Epithelial cell of proximal tubule (primary cell): ENCODE data around the gene STAC2. TPM values are rescaled to one million over a fixed set of nuclear protein-coding genes. Genes with fewer than 3 reads are reported as not detected.
"Not testable (repeated sequence)": the region's sequence is repeated elsewhere in the genome, so short reads cannot be mapped to it uniquely, and the experiment has no call there.

ENCODE experiments used
- DNase-seq: peaks from one replicate; pipeline ENCODE4 v3.0.0-alpha.2; 2011; ENCODE audit warnings: low read depth
- H3K4me3 ChIP-seq: 2 replicates; pipeline ENCODE4 v1.5.1; 2011; ENCODE audit warnings: low read depth, mild to moderate bottlenecking, low read length
- CTCF ChIP-seq: conservative IDR thresholded peaks from 2 replicates; pipeline ENCODE4 v1.5.1; 2012; ENCODE audit warnings: low read depth, mild to moderate bottlenecking, low read length
- total RNA-seq: library from RNA; depleted of rRNA; stranded (reverse); fragments of >200 nt; gene quantifications from 2 replicates; pipeline ENCODE4 v1.2.3, GENCODE V29; 2015

STAC2 gene
- total RNA-seq, 1 donor from 2014 or later: not detected

- H3K4me3 ChIP-seq: no peak overlapping the region
- TF ChIP-seq CTCF: no peak
- no peak for DNase-seq
Measured at GRCh38 chr17:39170109-39170508, 55.6 kb downstream of the STAC2 start.

- no peak overlapping the region for H3K4me3 ChIP-seq
- DNase-seq: no peak
- TF ChIP-seq CTCF: no peak
Measured at GRCh38 chr17:39169518-39169917, 56.2 kb downstream of the STAC2 start.

GRCh38 chr17:39169101-39169500 lies 56.6 kb downstream of the STAC2 start:
- no peak overlapping the region for H3K4me3 ChIP-seq
- no peak for TF ChIP-seq CTCF
- DNase-seq: no peak

- H3K4me3 ChIP-seq: not testable (repeated sequence)
Measured at GRCh38 chr17:39168503-39168902, 57.2 kb downstream of the STAC2 start.

GRCh38 chr17:39167476-39167875 lies 58.3 kb downstream of the STAC2 start:
- DNase-seq: no peak
- no peak overlapping the region for H3K4me3 ChIP-seq
- no peak for TF ChIP-seq CTCF

More at GRCh38 chr17:39168503-39168902, 57.2 kb downstream of the STAC2 start:
- not testable (repeated sequence) for DNase-seq

- no peak for TF ChIP-seq CTCF
- H3K4me3 ChIP-seq: no peak overlapping the region
- no peak for DNase-seq
Measured at GRCh38 chr17:39166437-39167335, 59.1 kb downstream of the STAC2 start.

- no peak for DNase-seq
- peak within 1 kb of the TSS; percentile 51 for H3K4me3 ChIP-seq
- TF ChIP-seq CTCF: no peak
Measured at GRCh38 chr17:39165841-39166349, 59.9 kb downstream of the STAC2 start, which contains the start of gene ARL5C. ARL5C (minus strand) TSS chr17:39166161; CDS start chr17:39165760, 401 bp downstream.
